Activated T-cell treated with anti-CD3 and anti-CD28 coated beads, Interleukin-2, amount 50 U/mL, for 24 hours (primary cell): ENCODE results near the gene TBL1Y.
"Not testable (repeated sequence)": the region's sequence is repeated elsewhere in the genome, so short reads cannot be mapped to it uniquely, and the experiment has no call there.

Experiments
- DNase-seq: peaks from one replicate; pipeline ENCODE4 v3.0.0-alpha.2; 2020
- H3K27ac Mint-ChIP-seq: 2 replicates; pipeline ENCODE4 v1.8.0; 2020; ENCODE audit warnings: mild to moderate bottlenecking, mixed read lengths
- H3K27me3 Mint-ChIP-seq: 2 replicates; pipeline ENCODE4 v1.8.0; 2020; ENCODE audit warnings: mixed read lengths
- H3K36me3 Mint-ChIP-seq: 2 replicates; pipeline ENCODE4 v1.8.0; 2020; ENCODE audit warnings: low read depth, mixed read lengths
- H3K4me1 Mint-ChIP-seq: 2 replicates; pipeline ENCODE4 v1.8.0; 2020; ENCODE audit warnings: low read depth, mixed read lengths
- H3K4me3 Mint-ChIP-seq: 2 replicates; pipeline ENCODE4 v1.8.0; 2020; ENCODE audit warnings: mild to moderate bottlenecking, moderate library complexity, mixed read lengths
- H3K9me3 Mint-ChIP-seq: 2 replicates; pipeline ENCODE4 v1.8.0; 2020; ENCODE audit warnings: mixed read lengths

TBL1Y gene

GRCh38 chrY:6997503-6998066, 87.1 kb downstream of the TBL1Y start:
- H3K27me3 Mint-ChIP-seq: no peaks in the 10 kb centered on the region
- no peak overlapping the region for H3K4me3 Mint-ChIP-seq
- H3K27ac Mint-ChIP-seq: no peak overlapping the region
- no peaks in the 10 kb centered on the region for H3K36me3 Mint-ChIP-seq
- no peak for DNase-seq
- H3K9me3 Mint-ChIP-seq: no peaks in the 10 kb centered on the region
- no peaks in the 10 kb centered on the region for H3K4me1 Mint-ChIP-seq

DNA sequence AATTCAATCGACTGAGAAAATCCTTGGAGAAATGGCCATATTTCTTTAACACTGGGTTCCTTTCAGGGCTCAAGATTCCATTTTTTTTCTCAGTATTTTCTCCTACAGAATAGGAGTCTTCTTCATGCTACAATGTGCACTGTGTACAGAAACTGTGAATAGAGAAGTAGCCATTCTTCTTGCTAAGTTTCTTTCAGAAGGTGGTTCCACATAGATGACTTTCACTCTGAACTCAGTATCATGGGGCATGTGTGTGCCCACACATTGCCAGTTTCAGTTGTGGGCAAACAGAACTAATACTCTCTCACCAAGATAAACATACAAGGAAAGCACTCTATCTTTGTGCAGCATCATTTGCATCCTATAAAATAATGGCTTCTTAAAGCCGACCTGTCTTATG, 89.4 kb downstream of the TBL1Y start:
- H3K9me3 Mint-ChIP-seq: no peaks in the 10 kb centered on the region
- H3K27me3 Mint-ChIP-seq: no peaks in the 10 kb centered on the region
- H3K4me1 Mint-ChIP-seq: no peaks in the 10 kb centered on the region
- no peaks in the 10 kb centered on the region for H3K36me3 Mint-ChIP-seq
- H3K4me3 Mint-ChIP-seq: no peak overlapping the region
- no peak overlapping the region for H3K27ac Mint-ChIP-seq
- no peak for DNase-seq

GRCh38 chrY:7002581-7002980, 92.1 kb downstream of the TBL1Y start:
- no peak for DNase-seq
- Mint-ChIP-seq H3K4me1 (no peaks in the 10 kb centered on the region), H3K9me3 (no peaks in the 10 kb centered on the region), H3K27ac (no peak overlapping the region), H3K27me3 (no peaks in the 10 kb centered on the region), H3K4me3 (no peak overlapping the region), H3K36me3 (no peaks in the 10 kb centered on the region)

GRCh38 chrY:7007911-7008310, 97.4 kb downstream of the TBL1Y start:
- H3K27me3 Mint-ChIP-seq: no peaks in the 10 kb centered on the region
- no peaks in the 10 kb centered on the region for H3K4me1 Mint-ChIP-seq
- H3K9me3 Mint-ChIP-seq: no peaks in the 10 kb centered on the region
- no peak overlapping the region for H3K4me3 Mint-ChIP-seq
- DNase-seq: no peak
- H3K27ac Mint-ChIP-seq: no peak overlapping the region
- H3K36me3 Mint-ChIP-seq: no peaks in the 10 kb centered on the region

- H3K9me3 Mint-ChIP-seq: no peaks in the 10 kb centered on the region
- no peaks in the 10 kb centered on the region for H3K4me1 Mint-ChIP-seq
- H3K4me3 Mint-ChIP-seq: no peak overlapping the region
- no peak for DNase-seq
- H3K27me3 Mint-ChIP-seq: no peaks in the 10 kb centered on the region
- H3K27ac Mint-ChIP-seq: no peak overlapping the region
- H3K36me3 Mint-ChIP-seq: no peaks in the 10 kb centered on the region
Observed at GRCh38 chrY:7008578-7009355, 98.3 kb downstream of the TBL1Y start.

- no peaks in the 10 kb centered on the region for H3K27me3 Mint-ChIP-seq
- H3K27ac Mint-ChIP-seq: no peak overlapping the region
- DNase-seq: no peak
- H3K36me3 Mint-ChIP-seq: no peaks in the 10 kb centered on the region
- no peaks in the 10 kb centered on the region for H3K9me3 Mint-ChIP-seq
- H3K4me3 Mint-ChIP-seq: no peak overlapping the region
- no peaks in the 10 kb centered on the region for H3K4me1 Mint-ChIP-seq
Observed at GRCh38 chrY:7013051-7013450, 102.6 kb downstream of the TBL1Y start.

GRCh38 chrY:7016521-7016920, 106.0 kb downstream of the TBL1Y start:
- no peaks in the 10 kb centered on the region for H3K9me3 Mint-ChIP-seq
- no peaks in the 10 kb centered on the region for H3K4me1 Mint-ChIP-seq
- H3K27me3 Mint-ChIP-seq: no peaks in the 10 kb centered on the region
- no peak overlapping the region for H3K4me3 Mint-ChIP-seq
- H3K36me3 Mint-ChIP-seq: no peaks in the 10 kb centered on the region
- no peak overlapping the region for H3K27ac Mint-ChIP-seq
- no peak for DNase-seq

GRCh38 chrY:7017244-7018080, 107.0 kb downstream of the TBL1Y start:
- H3K27ac Mint-ChIP-seq: no peak overlapping the region
- H3K4me3 Mint-ChIP-seq: no peak overlapping the region
- H3K36me3 Mint-ChIP-seq: no peaks in the 10 kb centered on the region
- no peaks in the 10 kb centered on the region for H3K4me1 Mint-ChIP-seq
- no peaks in the 10 kb centered on the region for H3K27me3 Mint-ChIP-seq
- no peaks in the 10 kb centered on the region for H3K9me3 Mint-ChIP-seq
- DNase-seq: no peak

GRCh38 chrY:7039037-7039436, 128.5 kb downstream of the TBL1Y start:
- no peak overlapping the region for H3K27ac Mint-ChIP-seq
- H3K36me3 Mint-ChIP-seq: no peaks in the 10 kb centered on the region
- H3K27me3 Mint-ChIP-seq: no peaks in the 10 kb centered on the region
- H3K4me3 Mint-ChIP-seq: no peak overlapping the region
- DNase-seq: no peak
- H3K4me1 Mint-ChIP-seq: no peaks in the 10 kb centered on the region
- H3K9me3 Mint-ChIP-seq: no peaks in the 10 kb centered on the region

DNA sequence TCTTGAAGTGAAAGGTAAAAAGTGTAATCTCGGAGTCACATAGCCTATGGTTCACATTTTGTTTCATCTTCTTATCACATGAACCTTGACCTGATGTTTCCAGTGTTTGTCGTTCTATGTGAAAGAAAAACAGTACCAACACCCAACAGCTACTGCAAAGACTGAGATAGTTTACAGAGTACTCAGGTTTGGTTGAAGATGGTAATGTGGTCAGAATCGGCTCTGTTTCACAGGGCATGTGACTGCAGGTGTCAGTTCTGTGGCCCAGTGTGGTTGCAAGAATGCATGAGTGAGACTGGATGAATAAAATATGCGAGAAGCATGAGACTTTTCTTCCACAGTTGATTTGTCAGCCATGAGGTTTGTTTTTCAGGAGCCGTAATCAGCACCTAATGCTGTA, 130.2 kb downstream of the TBL1Y start:
- Mint-ChIP-seq H3K27ac (no peak overlapping the region), H3K4me3 (no peak overlapping the region)

GRCh38 chrY:7041983-7042382, 131.5 kb downstream of the TBL1Y start:
- Mint-ChIP-seq H3K9me3 (no peaks in the 10 kb centered on the region), H3K4me3 (no peak overlapping the region), H3K4me1 (no peaks in the 10 kb centered on the region), H3K36me3 (no peaks in the 10 kb centered on the region), H3K27me3 (no peaks in the 10 kb centered on the region), H3K27ac (no peak overlapping the region)
- no peak for DNase-seq

More for the DNA sequence above, 130.2 kb downstream of the TBL1Y start:
- no peaks in the 10 kb centered on the region for H3K36me3 Mint-ChIP-seq
- no peaks in the 10 kb centered on the region for H3K4me1 Mint-ChIP-seq
- no peaks in the 10 kb centered on the region for H3K9me3 Mint-ChIP-seq
- no peaks in the 10 kb centered on the region for H3K27me3 Mint-ChIP-seq
- DNase-seq: no peak

DNA sequence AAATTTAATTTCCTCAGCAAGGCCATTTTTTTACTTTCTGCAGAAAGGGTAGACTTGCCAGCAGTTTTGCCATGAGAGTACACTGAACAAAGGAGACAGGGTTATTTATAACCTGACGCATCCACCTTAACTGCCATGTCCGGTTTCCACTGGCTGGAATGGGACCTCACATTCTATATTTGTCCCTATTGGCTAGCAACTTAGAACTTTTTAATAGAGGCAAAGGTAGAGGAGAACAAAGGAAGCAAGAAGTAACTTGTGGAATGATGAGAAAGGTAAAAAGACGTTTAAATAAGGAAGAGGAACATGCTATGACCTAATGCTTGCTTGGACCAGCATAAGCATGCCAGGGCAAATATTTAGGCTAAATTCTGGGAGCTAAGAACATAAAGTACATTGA, 142.0 kb downstream of the TBL1Y start:
- not testable (repeated sequence) for H3K4me1 Mint-ChIP-seq, DNase-seq, H3K27ac Mint-ChIP-seq, H3K9me3 Mint-ChIP-seq, H3K36me3 Mint-ChIP-seq, H3K27me3 Mint-ChIP-seq, H3K4me3 Mint-ChIP-seq

GRCh38 chrY:7056886-7057285, 146.4 kb downstream of the TBL1Y start:
- H3K4me3 Mint-ChIP-seq: no peak overlapping the region
- no peaks in the 10 kb centered on the region for H3K27me3 Mint-ChIP-seq
- no peak for DNase-seq
- no peaks in the 10 kb centered on the region for H3K4me1 Mint-ChIP-seq
- H3K36me3 Mint-ChIP-seq: no peaks in the 10 kb centered on the region
- no peak overlapping the region for H3K27ac Mint-ChIP-seq
- H3K9me3 Mint-ChIP-seq: no peaks in the 10 kb centered on the region

DNA sequence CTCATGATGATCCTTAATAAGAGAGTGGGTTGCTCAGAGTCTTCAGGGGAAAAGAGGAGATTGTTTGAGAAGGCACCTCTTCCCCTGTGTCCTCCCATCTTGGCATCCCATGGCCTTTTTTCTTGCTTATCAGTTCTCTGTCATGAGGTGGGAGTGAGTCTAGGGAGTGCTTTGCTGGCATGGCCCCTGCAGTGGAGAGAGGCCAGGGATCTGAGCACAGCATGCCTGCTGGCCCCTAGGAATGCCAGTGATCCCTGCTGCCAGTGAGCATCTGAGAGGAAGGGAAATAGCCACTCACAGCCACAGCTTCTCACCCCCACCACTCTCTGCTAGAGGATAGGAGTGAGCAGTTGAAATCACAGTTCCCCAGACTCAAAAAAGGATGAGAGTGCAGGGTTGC, 168.2 kb downstream of the TBL1Y start:
- no peak for DNase-seq
- H3K27me3 Mint-ChIP-seq: no peaks in the 10 kb centered on the region

GRCh38 chrY:7080548-7080947, 170.1 kb downstream of the TBL1Y start:
- DNase-seq, H3K27me3 Mint-ChIP-seq, H3K4me3 Mint-ChIP-seq, H3K27ac Mint-ChIP-seq, H3K36me3 Mint-ChIP-seq, H3K4me1 Mint-ChIP-seq, H3K9me3 Mint-ChIP-seq: not testable (repeated sequence)

More for the DNA sequence above, 168.2 kb downstream of the TBL1Y start:
- H3K36me3 Mint-ChIP-seq: no peaks in the 10 kb centered on the region
- no peak overlapping the region for H3K27ac Mint-ChIP-seq
- no peaks in the 10 kb centered on the region for H3K4me1 Mint-ChIP-seq
- no peak overlapping the region for H3K4me3 Mint-ChIP-seq
- H3K9me3 Mint-ChIP-seq: no peaks in the 10 kb centered on the region
